Esophagus muscularis mucosa (tissue), 3 donors: ENCODE results near the gene FBH1.

Experiments used
- POLR2A ChIP-seq: fragments of 450-650 bp; IDR thresholded peaks from one replicate; pipeline ENCODE4 v1.6.1; 2017; ENCODE audit warnings: antibody characterized with exemption, moderate library complexity, mild to moderate bottlenecking, low read depth
- POLR2AphosphoS5 ChIP-seq, 2 donors: sonication (generic); formaldehyde crosslinking; IDR thresholded peaks; one replicate each; pipeline ENCODE4 v1.6.1; 2017; ENCODE audit warnings: antibody characterized with exemption in 2 of 2
- TF ChIP-seq, protein P1 (sequence below), 3 experiments: fragments of 200-600 bp in 2 of 3; fragments of 450-650 bp in 1 of 3; sonication (generic) in 2 of 3; IDR thresholded peaks; one replicate each; pipeline ENCODE4 v1.5.1; 2017 to 2019; ENCODE audit warnings: antibody characterized with exemption in 3 of 3, mild to moderate bottlenecking in 2 of 3, moderate library complexity in 1 of 3

DNA sequence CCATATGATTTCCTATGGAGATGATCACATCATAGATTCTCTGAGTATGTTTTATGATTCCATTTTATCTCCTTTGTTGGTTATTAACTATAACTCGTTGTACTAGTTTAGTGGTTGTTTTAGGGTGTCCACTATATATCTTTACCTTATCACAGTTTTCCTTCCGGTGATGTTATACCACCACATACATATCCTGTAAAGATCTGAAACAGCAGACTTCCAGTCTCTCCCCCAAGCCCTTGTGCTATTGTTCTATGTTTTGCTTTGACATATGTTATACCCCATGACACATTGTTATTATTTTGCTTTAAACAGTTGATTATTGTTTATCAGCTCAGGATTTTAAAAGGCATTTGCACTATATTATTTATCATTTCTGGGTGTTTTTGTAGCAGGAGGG, 80.0 kb downstream of the FBH1 start:
- TF ChIP-seq, protein P1, sequence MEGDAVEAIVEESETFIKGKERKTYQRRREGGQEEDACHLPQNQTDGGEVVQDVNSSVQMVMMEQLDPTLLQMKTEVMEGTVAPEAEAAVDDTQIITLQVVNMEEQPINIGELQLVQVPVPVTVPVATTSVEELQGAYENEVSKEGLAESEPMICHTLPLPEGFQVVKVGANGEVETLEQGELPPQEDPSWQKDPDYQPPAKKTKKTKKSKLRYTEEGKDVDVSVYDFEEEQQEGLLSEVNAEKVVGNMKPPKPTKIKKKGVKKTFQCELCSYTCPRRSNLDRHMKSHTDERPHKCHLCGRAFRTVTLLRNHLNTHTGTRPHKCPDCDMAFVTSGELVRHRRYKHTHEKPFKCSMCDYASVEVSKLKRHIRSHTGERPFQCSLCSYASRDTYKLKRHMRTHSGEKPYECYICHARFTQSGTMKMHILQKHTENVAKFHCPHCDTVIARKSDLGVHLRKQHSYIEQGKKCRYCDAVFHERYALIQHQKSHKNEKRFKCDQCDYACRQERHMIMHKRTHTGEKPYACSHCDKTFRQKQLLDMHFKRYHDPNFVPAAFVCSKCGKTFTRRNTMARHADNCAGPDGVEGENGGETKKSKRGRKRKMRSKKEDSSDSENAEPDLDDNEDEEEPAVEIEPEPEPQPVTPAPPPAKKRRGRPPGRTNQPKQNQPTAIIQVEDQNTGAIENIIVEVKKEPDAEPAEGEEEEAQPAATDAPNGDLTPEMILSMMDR (IDR thresholded peaks at IDR 0.05): no peak
- TF ChIP-seq POLR2A: no peak
- no peak for TF ChIP-seq POLR2AphosphoS5 (IDR thresholded peaks at IDR 0.05)
